CD4-positive, alpha-beta T cell treated with Interleukin-10 for 1 hour (primary cell): Measurements from ENCODE around the gene SETD7.

Source experiments
- DNase-seq: peaks from one replicate; pipeline ENCODE4 v3.0.0-alpha.2; 2020

Gene SETD7

GRCh38 chr4:139556071-139556723, at the start of gene SETD7:
Gene SETD7 (minus strand): TSS chr4:139556219. CDS start chr4:139556137, 82 bp downstream.
- peak; percentile 59 for DNase-seq

GRCh38 chr4:139605516-139605915, 49.5 kb upstream of the SETD7 start:
- no peak for DNase-seq

GRCh38 chr4:139603576-139604410, 47.8 kb upstream of the SETD7 start:
- peak; percentile 53 for DNase-seq

GRCh38 chr4:139602776-139603360, 46.8 kb upstream of the SETD7 start:
- no peak for DNase-seq

- no peak for DNase-seq
Measured at GRCh38 chr4:139600662-139601061, 44.6 kb upstream of the SETD7 start.

- DNase-seq, result no peak
Measured at GRCh38 chr4:139599594-139600374, 43.8 kb upstream of the SETD7 start.

- DNase-seq, result no peak
Measured at GRCh38 chr4:139599076-139599475, 43.1 kb upstream of the SETD7 start.

- no peak for DNase-seq
Measured at GRCh38 chr4:139596684-139597279, 40.8 kb upstream of the SETD7 start.

- DNase-seq, result no peak
Measured at GRCh38 chr4:139596034-139596683, 40.1 kb upstream of the SETD7 start.

GRCh38 chr4:139594591-139595185, 38.7 kb upstream of the SETD7 start:
- DNase-seq, result no peak

- DNase-seq, result no peak
Measured at GRCh38 chr4:139593091-139593564, 37.1 kb upstream of the SETD7 start.

- no peak for DNase-seq
Measured at GRCh38 chr4:139589336-139590018, 33.5 kb upstream of the SETD7 start.

- DNase-seq, result no peak
Measured at GRCh38 chr4:139587446-139587845, 31.4 kb upstream of the SETD7 start.

- no peak for DNase-seq
Measured at GRCh38 chr4:139585473-139585872, 29.5 kb upstream of the SETD7 start.

GRCh38 chr4:139584784-139585183, 28.8 kb upstream of the SETD7 start:
- no peak for DNase-seq

- no peak for DNase-seq
Measured at GRCh38 chr4:139584013-139584412, 28.0 kb upstream of the SETD7 start.

GRCh38 chr4:139582044-139582443, 26.0 kb upstream of the SETD7 start:
- DNase-seq, result no peak

- no peak for DNase-seq
Measured at GRCh38 chr4:139581096-139581495, 25.1 kb upstream of the SETD7 start.

GRCh38 chr4:139576219-139576618, 20.2 kb upstream of the SETD7 start:
- no peak for DNase-seq

- no peak for DNase-seq
Measured at GRCh38 chr4:139575072-139575471, 19.1 kb upstream of the SETD7 start.

GRCh38 chr4:139574641-139575040, 18.6 kb upstream of the SETD7 start:
- DNase-seq, result no peak
